H9 (cell line): Measurements from ENCODE around the gene COLEC12. TPM values are rescaled to one million over a fixed set of nuclear protein-coding genes. Genes with fewer than 3 reads are reported as not detected.

Source experiments
- DNase-seq: peaks from one replicate; pipeline ENCODE4 v3.0.0-alpha.2; 2017
- H2AFZ ChIP-seq: one replicate; pipeline ENCODE4 v1.6.1; 2013; ENCODE audit warnings: mild to moderate bottlenecking, low read length, control low read depth, moderate library complexity
- H2AK5ac ChIP-seq: 2 replicates; pipeline ENCODE4 v1.6.1; 2013; ENCODE audit warnings: low read length, control low read depth, mixed read lengths; ENCODE audit not compliant: insufficient read length
- H2BK120ac ChIP-seq: one replicate; pipeline ENCODE4 v1.6.1; 2013; ENCODE audit warnings: low read depth, mild to moderate bottlenecking, low read length, control low read depth, inconsistent platforms; ENCODE audit not compliant: poor library complexity, severe bottlenecking
- H2BK12ac ChIP-seq: 2 replicates; pipeline ENCODE4 v1.6.1; 2013; ENCODE audit warnings: low read length, control low read depth, mixed read lengths, low read depth; ENCODE audit not compliant: insufficient read length
- H2BK15ac ChIP-seq: 2 replicates; pipeline ENCODE4 v1.6.1; 2013; ENCODE audit warnings: low read depth, low read length, control low read depth
- H2BK20ac ChIP-seq: one replicate; pipeline ENCODE4 v1.6.1; 2013; ENCODE audit warnings: low read depth, mild to moderate bottlenecking, low read length, control low read depth, inconsistent platforms; ENCODE audit not compliant: poor library complexity, severe bottlenecking
- H2BK5ac ChIP-seq: 2 replicates; pipeline ENCODE4 v1.6.1; 2013; ENCODE audit warnings: low read length, control low read depth, mixed read lengths; ENCODE audit not compliant: insufficient read length
- H3K14ac ChIP-seq: 2 replicates; pipeline ENCODE4 v1.6.1; 2013; ENCODE audit warnings: low read length, control low read depth; ENCODE audit not compliant: insufficient read depth
- H3K18ac ChIP-seq: 2 replicates; pipeline ENCODE4 v1.6.1; 2013; ENCODE audit warnings: low read depth, mild to moderate bottlenecking, mixed read lengths, low read length, control low read depth; ENCODE audit not compliant: insufficient read length
- H3K23ac ChIP-seq: 2 replicates; pipeline ENCODE4 v1.6.1; 2013; ENCODE audit warnings: low read length, control low read depth, mixed read lengths, low read depth; ENCODE audit not compliant: insufficient read length
- H3K23me2 ChIP-seq: 2 replicates; pipeline ENCODE4 v1.6.1; 2013; ENCODE audit warnings: low read depth, mild to moderate bottlenecking, mixed read lengths, low read length, control low read depth; ENCODE audit not compliant: insufficient read length, poor library complexity, severe bottlenecking
- H3K27ac ChIP-seq: 2 replicates; pipeline ENCODE4 v1.5.1; 2013; ENCODE audit warnings: low read length, control low read depth, mixed read lengths, low read depth; ENCODE audit not compliant: insufficient read length
- H3K27me3 ChIP-seq: 2 replicates; pipeline ENCODE4 v1.6.1; 2013; ENCODE audit warnings: low read length, control low read depth, inconsistent platforms; ENCODE audit not compliant: insufficient read depth
- H3K4ac ChIP-seq: 2 replicates; pipeline ENCODE4 v1.6.1; 2013; ENCODE audit warnings: low read depth, mild to moderate bottlenecking, control low read depth, inconsistent platforms, low read length, moderate library complexity
- H3K4me1 ChIP-seq: 2 replicates; pipeline ENCODE4 v1.6.1; 2013; ENCODE audit warnings: low read length, control low read depth, inconsistent platforms; ENCODE audit not compliant: insufficient read depth
- H3K4me2 ChIP-seq: 2 replicates; pipeline ENCODE4 v1.6.1; 2013; ENCODE audit warnings: low read length, control low read depth, mixed read lengths; ENCODE audit not compliant: insufficient read length, insufficient read depth
- H3K56ac ChIP-seq: 2 replicates; pipeline ENCODE4 v1.6.1; 2013; ENCODE audit warnings: low read depth, mild to moderate bottlenecking, mixed read lengths, low read length, control low read depth; ENCODE audit not compliant: insufficient read length
- H3K79me1 ChIP-seq: 2 replicates; pipeline ENCODE4 v1.6.1; 2013; ENCODE audit warnings: low read depth, mild to moderate bottlenecking, moderate library complexity, low read length, control low read depth, inconsistent platforms; ENCODE audit not compliant: insufficient read depth, poor library complexity, severe bottlenecking
- H3K79me2 ChIP-seq: 2 replicates; pipeline ENCODE4 v1.6.1; 2013; ENCODE audit warnings: low read length, control low read depth, inconsistent platforms; ENCODE audit not compliant: insufficient read depth
- H3K9ac ChIP-seq: 2 replicates; pipeline ENCODE4 v1.6.1; 2013; ENCODE audit warnings: low read length, control low read depth, mixed read lengths; ENCODE audit not compliant: insufficient read length; ENCODE audit errors: extremely low read depth
- H3K9me3 ChIP-seq: one replicate; pipeline ENCODE4 v1.6.1; 2013; ENCODE audit warnings: low read depth, low read length, inconsistent platforms; ENCODE audit not compliant: control insufficient read depth
- H3T11ph ChIP-seq: one replicate; pipeline ENCODE4 v1.6.1; 2013; ENCODE audit warnings: mild to moderate bottlenecking, low read length, control low read depth, inconsistent platforms
- H4K20me1 ChIP-seq: one replicate; pipeline ENCODE4 v1.6.1; 2013; ENCODE audit not compliant: control insufficient read depth, insufficient read length, insufficient read depth
- H4K5ac ChIP-seq: 2 replicates; pipeline ENCODE4 v1.6.1; 2013; ENCODE audit warnings: low read depth, mild to moderate bottlenecking, mixed read lengths, low read length, control low read depth; ENCODE audit not compliant: insufficient read length
- H4K8ac ChIP-seq: replicated peaks from 2 replicates; pipeline ENCODE4 v1.6.1; 2013; ENCODE audit warnings: low read length, control low read depth, mixed read lengths, low read depth; ENCODE audit not compliant: insufficient read length
- H4K91ac ChIP-seq: 2 replicates; pipeline ENCODE4 v1.6.1; 2013; ENCODE audit warnings: low read depth, mild to moderate bottlenecking, moderate library complexity, mixed read lengths, low read length, control low read depth; ENCODE audit not compliant: insufficient read length
- H3K27ac Mint-ChIP-seq, 3 experiments: 2 replicates in 2 of 3; 3 replicates in 1 of 3; pipeline ENCODE4 v1.8.0; 2020 to 2021; ENCODE audit warnings: mixed read lengths in 3 of 3, mild to moderate bottlenecking in 1 of 3, moderate library complexity in 1 of 3
- H3K27me3 Mint-ChIP-seq: 2 replicates; pipeline ENCODE4 v1.8.0; 2021; ENCODE audit warnings: low read depth, mild to moderate bottlenecking, moderate library complexity, mixed read lengths
- H3K36me3 Mint-ChIP-seq, 3 experiments: 2 replicates in 2 of 3; 3 replicates in 1 of 3; pipeline ENCODE4 v1.8.0; 2020 to 2021; ENCODE audit warnings: low read depth in 3 of 3, mixed read lengths in 3 of 3; ENCODE audit not compliant: insufficient read depth in 1 of 3
- H3K4me1 Mint-ChIP-seq, 2 experiments: 2 replicates each; pipeline ENCODE4 v1.8.0; 2020; ENCODE audit warnings: mixed read lengths in 2 of 2
- H3K4me3 Mint-ChIP-seq, 2 experiments: 2 replicates in 1 of 2; 3 replicates in 1 of 2; pipeline ENCODE4 v1.8.0; 2020 to 2021; ENCODE audit warnings: mild to moderate bottlenecking in 2 of 2, mixed read lengths in 2 of 2, moderate library complexity in 1 of 2
- H3K9me3 Mint-ChIP-seq, 2 experiments: 2 replicates in 1 of 2; 3 replicates in 1 of 2; pipeline ENCODE4 v1.8.0; 2020; ENCODE audit warnings: mild to moderate bottlenecking in 2 of 2, mixed read lengths in 2 of 2, moderate library complexity in 1 of 2
- CTCF ChIP-seq: fragments of 200-600 bp; sonication (generic); conservative IDR thresholded peaks from 3 replicates; pipeline ENCODE4 v1.8.0; 2021; ENCODE audit warnings: antibody characterized with exemption, mild to moderate bottlenecking
- WGBS: extraction: QIAGEN DNeasy Blood & Tissue Kit; methylation state at CpG from one replicate; pipeline ENCODE4 v1.1.7; 2013; ENCODE audit warnings: missing lambda C conversion rate, low lambda C conversion rate, mixed read lengths; ENCODE audit not compliant: insufficient read length; ENCODE audit errors: extremely low coverage; 5-methylcytosine and 5-hydroxymethylcytosine counted together
- total RNA-seq: library from RNA; stranded (reverse); gene quantifications from 2 replicates; pipeline ENCODE4 v1.2.1, GENCODE V29; 2021

Gene COLEC12
- total RNA-seq, 1 experiment from 2014 or later, result 0.70 TPM

- Histone ChIP-seq H2AK5ac (no peak overlapping the region), H3K23me2 (no peaks in the 10 kb centered on the region), H3K9me3 (no peaks in the 10 kb centered on the region), H2BK15ac (no peak overlapping the region), H2BK5ac (no peak overlapping the region), H2AFZ (no peak overlapping the region), H3K56ac (no peak overlapping the region), H3K4ac (no peak overlapping the region), H3K9ac (no peak overlapping the region), H3K79me1 (no peaks in the 10 kb centered on the region), H3K4me2 (no peak overlapping the region), H3K27me3 (no peaks in the 10 kb centered on the region), H3K79me2 (no peaks in the 10 kb centered on the region), H3K4me1 (no peaks in the 10 kb centered on the region), H3K18ac (no peak overlapping the region), H3K27ac (no peak overlapping the region), H2BK20ac (no peak overlapping the region), H3K23ac (no peak overlapping the region), H2BK120ac (no peak overlapping the region), H4K91ac (no peak overlapping the region), H4K8ac (no peak overlapping the region), H4K20me1 (no peaks in the 10 kb centered on the region), H3T11ph (no peak overlapping the region), H2BK12ac (no peak overlapping the region), H4K5ac (no peak overlapping the region), H3K14ac (no peak overlapping the region)
- peaks cover 0 to 3% of the 10 kb centered on the region in 2 experiments; a peak in 2 of 5 replicates for H3K9me3 Mint-ChIP-seq
- H3K4me1 Mint-ChIP-seq, result peaks cover 13 to 14% of the 10 kb centered on the region in 2 experiments
- no CpG with 5 or more reads among the region's 6 CpGs for WGBS
- no peak overlapping the region for H3K4me3 Mint-ChIP-seq
- H3K27ac Mint-ChIP-seq, result peak overlapping the region in 1 of 3 experiments; percentile 35; a peak in 2 of 7 replicates
- no peak for DNase-seq
- no peaks in the 10 kb centered on the region for H3K27me3 Mint-ChIP-seq
- H3K36me3 Mint-ChIP-seq, result no peaks in the 10 kb centered on the region
- no peak for TF ChIP-seq CTCF
Observed at GRCh38 chr18:525036-525797, 24.7 kb upstream of the COLEC12 start.
